Bronchial epithelial cell (primary cell): ENCODE data around the gene THNSL1. TPM values are rescaled to one million over a fixed set of nuclear protein-coding genes. Genes with fewer than 3 reads are reported as not detected.
A peak's percentile ranks its signal among the peaks of the same experiment; 100 is the strongest.

Source experiments
- DNase-seq: peaks from one replicate; pipeline ENCODE4 v3.0.0-alpha.2; 2010; ENCODE audit warnings: low read depth
- FAIRE-seq: peaks from 2 replicates; lab custom pipeline; 2011; peaks lifted over from hg19 to GRCh38; lab: Jason Lieb, UNC
- H3K27me3 ChIP-seq: 2 replicates; pipeline ENCODE4 v1.5.1; 2011; ENCODE audit warnings: low read length; ENCODE audit not compliant: control insufficient read depth, insufficient read depth
- H3K36me3 ChIP-seq: 2 replicates; pipeline ENCODE4 v1.5.1; 2011; ENCODE audit warnings: low read length; ENCODE audit not compliant: control insufficient read depth, insufficient read depth
- H3K4me3 ChIP-seq: 2 replicates; pipeline ENCODE4 v1.5.1; 2011; ENCODE audit warnings: mild to moderate bottlenecking, low read depth, low read length, control low read depth
- CTCF ChIP-seq: IDR thresholded peaks from 2 replicates; pipeline ENCODE4 v1.5.1; 2011; ENCODE audit warnings: mild to moderate bottlenecking, moderate library complexity, low read length, control low read depth, inconsistent platforms; ENCODE audit not compliant: insufficient read depth, severe bottlenecking
- total RNA-seq: library from RNA; depleted of rRNA; stranded (reverse); fragments of >200 nt; gene quantifications from 2 replicates; pipeline ENCODE4 v1.2.1, GENCODE V29; 2014

THNSL1 gene
- total RNA-seq, 1 donor from 2014 or later = 5.0 TPM

DNA sequence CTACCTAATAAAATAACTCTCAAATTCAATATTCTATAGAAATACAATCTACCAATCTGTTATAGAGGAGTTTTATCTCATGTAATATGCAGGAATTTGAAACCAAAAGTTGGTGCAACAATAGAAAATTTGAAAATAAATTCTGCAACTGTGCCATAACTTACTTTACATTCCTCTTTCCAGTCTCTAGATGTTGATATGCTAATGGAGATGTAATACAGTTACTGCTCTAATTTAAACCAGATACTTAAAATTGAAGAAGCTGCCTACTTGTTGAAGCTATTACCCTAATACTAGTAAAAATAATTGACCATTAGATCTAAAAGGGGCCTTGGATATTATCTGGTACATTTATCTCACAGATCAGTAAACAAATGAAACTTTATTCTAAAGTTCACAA, 1.8 kb upstream of the THNSL1 start:
- Histone ChIP-seq H3K36me3 (no peaks in the 10 kb centered on the region), H3K4me3 (no peak overlapping the region), H3K27me3 (no peaks in the 10 kb centered on the region)
- FAIRE-seq (no peak), DNase-seq (no peak)
- no peak for TF ChIP-seq CTCF

DNA sequence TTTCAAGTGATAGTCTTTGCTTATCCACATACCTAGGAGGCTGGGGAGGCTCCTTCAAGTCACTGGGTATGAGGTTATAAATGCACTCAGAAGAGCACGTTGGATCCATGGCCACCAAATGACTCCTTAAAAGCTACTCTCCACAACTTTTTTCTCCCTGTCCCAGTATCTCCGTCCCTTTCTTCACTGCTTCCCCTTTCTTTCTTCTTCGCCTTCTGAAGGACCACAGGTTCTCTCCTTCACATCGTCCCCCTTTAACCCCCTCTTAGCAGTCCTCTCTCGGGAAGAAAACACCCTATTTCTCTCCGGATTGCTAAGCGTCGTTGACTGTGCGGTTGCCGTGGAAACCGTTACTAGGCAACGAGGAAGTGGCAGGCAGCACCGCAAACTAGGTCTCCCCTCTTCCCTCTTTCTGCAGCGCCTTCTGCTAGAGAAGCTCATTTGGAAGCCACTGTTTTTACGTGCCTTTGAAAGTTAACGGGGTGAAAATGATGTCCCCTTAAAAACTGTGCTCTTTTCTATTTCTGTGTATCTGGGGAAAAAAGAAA, 510 bp upstream of the THNSL1 start, which contains the start of gene ENKUR:
Gene ENKUR, minus strand, starts transcription at position 331 of the 548 bp plus-strand sequence. Its CDS starts 222 bp downstream, at position 109.
- DNase-seq (peak; percentile 85), FAIRE-seq (no peak)
- Histone ChIP-seq H3K4me3 (peak within 1 kb of the TSS; percentile 88), H3K27me3 (no peaks in the 10 kb centered on the region), H3K36me3 (no peaks in the 10 kb centered on the region)
- TF ChIP-seq CTCF = no peak

- Histone ChIP-seq H3K27me3 (no peaks in the 10 kb centered on the region), H3K36me3 (no peaks in the 10 kb centered on the region), H3K4me3 (peak overlapping the region; percentile 88)
- no peak for FAIRE-seq
- no peak for DNase-seq
- no peak for TF ChIP-seq CTCF
These were observed 760 bp downstream of the THNSL1 start for GRCh38 chr10:25017154-25017590.

DNA sequence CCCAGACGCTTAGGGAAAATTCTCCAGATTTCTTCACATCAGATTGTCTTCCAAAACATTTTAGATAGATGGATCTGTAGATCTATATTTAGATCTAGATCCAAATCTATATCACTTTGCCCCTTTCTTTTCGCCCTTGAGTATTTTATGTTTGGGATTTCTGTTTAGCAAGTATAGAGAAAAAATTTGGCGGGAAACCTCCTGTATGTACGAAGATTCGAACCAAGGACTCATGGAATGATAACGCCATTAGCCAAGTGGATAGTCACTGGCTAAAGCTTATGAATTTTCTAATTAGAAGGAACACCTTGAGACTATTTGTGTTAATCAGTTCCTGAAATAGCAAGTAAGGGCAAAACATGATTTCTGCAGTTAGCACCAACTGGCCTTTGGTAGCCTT, 1.2 kb downstream of the THNSL1 start:
- Histone ChIP-seq H3K27me3 (no peaks in the 10 kb centered on the region), H3K4me3 (no peak overlapping the region), H3K36me3 (no peaks in the 10 kb centered on the region)
- DNase-seq (no peak), FAIRE-seq (no peak)
- TF ChIP-seq CTCF = no peak

DNA sequence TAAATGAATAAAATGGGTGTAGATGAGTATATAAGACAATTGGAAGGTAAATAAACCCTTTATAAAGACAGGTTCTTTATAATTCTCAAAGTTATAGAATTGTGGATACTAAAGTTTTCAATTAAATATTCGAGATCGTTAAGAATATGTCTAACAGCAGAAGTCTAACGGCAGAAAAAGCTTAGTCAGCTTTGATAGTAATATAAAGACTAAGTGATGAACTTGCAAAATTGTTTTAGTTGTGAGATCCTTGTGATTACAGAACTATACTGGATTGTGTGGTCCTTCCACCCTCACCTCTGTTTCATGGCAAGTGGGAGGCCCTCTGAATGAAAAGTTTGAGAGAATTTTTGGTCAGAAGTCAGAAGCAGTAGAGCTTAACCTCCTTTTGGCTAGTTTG, 2.3 kb downstream of the THNSL1 start:
- FAIRE-seq = no peak
- no peak for TF ChIP-seq CTCF

DNA sequence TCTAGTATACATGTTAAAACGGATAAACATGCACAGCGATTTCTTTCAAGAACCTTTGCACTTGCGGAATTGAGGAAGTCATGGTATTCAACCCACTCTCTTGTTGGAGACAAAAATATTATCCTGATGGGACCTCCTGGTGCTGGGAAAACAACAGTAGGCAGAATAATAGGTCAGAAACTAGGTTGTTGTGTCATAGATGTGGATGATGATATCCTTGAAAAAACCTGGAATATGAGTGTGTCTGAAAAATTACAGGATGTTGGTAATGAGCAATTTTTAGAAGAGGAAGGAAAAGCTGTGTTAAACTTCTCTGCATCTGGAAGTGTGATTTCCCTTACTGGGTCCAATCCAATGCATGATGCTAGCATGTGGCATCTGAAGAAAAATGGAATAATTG, 6.9 kb downstream of the THNSL1 start:
- no peaks in the 10 kb centered on the region for H3K27me3 ChIP-seq
- H3K4me3 ChIP-seq = no peak overlapping the region
- no peak for DNase-seq
- TF ChIP-seq CTCF = no peak
- no peaks in the 10 kb centered on the region for H3K36me3 ChIP-seq
- FAIRE-seq = no peak

More for the DNA sequence above, 2.3 kb downstream of the THNSL1 start:
- DNase-seq = no peak
- no peaks in the 10 kb centered on the region for H3K36me3 ChIP-seq
- H3K27me3 ChIP-seq = no peaks in the 10 kb centered on the region
- H3K4me3 ChIP-seq = no peak overlapping the region
